Measurements from ENCODE around the gene CPAMD8.

CPAMD8 gene

DNA sequence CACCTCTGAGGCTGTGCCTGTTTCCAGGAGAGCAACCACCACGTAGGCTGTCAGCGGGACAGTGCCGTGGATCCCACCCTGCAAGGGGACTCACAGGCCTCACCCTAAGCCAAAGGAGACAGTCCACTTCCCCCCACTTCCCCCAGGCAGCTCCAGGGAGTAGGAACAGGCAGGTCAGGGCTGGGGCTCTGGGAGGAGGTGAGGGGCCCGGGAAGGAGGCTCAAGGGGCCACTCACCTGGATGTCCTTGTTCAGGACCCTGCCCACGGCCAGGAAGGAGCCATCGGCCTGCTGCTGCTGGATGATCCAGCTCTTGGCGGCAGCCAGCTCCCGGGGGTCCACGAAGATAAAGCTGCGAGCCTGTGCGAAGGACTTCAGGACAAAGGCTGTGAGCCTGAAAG is 112.2 kb downstream of the CPAMD8 start:
- DNase-seq: no peak

GRCh38 chr19:16912780-16913179 is 113.8 kb downstream of the CPAMD8 start:
- no peak for DNase-seq

DNA sequence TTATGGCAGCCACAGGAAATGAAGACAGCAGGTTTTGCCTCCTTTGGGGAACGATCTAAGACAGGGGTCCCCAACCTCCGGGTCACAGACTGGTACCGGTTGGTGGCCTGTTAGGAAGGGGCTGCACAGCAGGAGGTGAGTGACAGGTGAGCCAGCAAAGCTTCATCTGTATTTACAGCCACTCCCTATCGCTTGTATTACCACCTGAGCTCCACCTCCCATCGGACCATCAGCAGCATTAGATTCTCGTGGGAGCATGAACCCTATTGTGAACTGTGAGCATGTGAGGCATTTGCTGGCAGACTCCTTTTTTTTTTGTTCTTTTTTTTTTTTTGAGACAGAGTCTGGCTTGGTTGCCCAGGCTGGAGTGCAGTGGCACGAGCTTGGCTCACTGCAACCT is 115.6 kb downstream of the CPAMD8 start:
- no peak for DNase-seq

DNA sequence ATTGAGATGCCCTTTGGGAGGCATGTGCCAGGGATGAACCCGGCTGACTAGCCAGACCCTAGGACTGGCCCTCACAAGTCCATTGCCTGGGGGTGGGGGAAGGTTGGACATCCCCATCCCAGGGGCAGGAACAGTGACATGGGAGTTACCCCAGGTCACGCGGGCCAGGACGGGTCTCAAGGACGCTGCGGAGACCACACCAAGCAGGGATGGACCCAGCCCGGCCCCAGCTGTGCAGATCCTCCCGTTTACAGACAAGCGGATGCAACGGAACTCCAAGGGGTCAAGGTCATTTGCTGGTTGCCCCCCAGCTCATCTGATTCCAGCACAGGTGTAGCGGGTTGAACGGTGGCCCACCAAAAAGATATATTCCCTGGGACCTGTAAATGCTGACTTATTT is 117.9 kb downstream of the CPAMD8 start:
- DNase-seq: no peak

DNA sequence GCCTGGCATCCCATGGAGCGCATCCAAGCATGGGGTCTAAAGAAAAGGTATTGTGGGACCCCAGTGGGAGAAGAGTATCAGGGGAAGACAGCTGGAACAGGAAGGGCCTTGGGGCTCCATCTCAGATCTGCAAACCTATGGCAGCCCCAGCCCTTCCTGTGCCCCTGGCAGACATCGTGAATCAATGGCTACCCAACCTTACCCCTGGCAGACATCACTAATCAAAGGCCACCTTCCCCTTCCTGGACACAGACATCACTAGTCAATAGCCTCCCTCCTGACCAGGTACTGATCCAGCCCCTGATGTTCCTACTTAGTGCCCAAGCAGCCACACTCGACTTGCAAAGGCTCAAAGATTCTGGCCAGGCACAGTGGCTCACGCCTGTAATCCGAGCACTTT is 122.0 kb downstream of the CPAMD8 start:
- DNase-seq: no peak

DNA sequence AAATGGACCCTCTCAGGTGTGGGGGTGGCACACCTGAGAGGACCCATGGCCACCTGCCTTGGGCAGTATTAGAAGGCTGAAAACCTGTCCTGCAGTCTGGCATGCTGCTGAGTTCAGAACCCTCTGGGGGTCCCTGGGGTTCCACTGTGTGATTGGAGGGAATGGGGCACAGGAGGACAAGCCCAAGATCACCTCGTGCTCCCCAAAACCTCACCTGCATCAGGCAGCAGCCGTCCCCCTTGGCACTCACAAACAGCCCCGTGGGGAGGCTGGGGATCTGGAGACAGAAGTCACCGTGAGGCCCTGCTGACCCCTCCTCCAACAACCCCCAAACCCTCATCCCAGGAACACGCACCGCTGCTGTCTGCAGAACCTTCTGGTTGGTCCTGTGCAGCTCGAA is 123.3 kb downstream of the CPAMD8 start:
- DNase-seq: no peak

DNA sequence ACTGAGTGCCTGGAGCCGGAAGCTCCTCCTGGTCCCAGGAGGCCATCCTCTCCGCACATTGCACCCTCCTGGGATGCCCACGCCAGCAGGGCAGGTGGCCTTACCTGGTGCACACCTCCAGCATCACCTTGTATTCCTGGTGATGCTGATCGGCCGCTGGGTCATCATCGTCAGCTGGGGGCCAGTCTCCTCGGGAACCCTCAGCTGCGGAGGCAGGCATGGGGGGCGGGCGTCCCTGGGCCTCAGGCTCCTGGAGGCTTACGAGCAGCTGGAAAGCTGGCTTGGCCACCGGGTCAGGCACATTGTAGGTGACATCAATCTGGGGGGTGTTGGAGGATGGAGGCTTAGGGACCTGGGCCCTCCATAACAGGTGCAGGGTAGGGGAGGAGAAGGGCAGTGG is 124.1 kb downstream of the CPAMD8 start:
- no peak for DNase-seq

- no peak for DNase-seq
These were observed 125.0 kb downstream of the CPAMD8 start for GRCh38 chr19:16901491-16902175.

GRCh38 chr19:16899566-16900075 is 127.0 kb downstream of the CPAMD8 start:
- DNase-seq: no peak

DNA sequence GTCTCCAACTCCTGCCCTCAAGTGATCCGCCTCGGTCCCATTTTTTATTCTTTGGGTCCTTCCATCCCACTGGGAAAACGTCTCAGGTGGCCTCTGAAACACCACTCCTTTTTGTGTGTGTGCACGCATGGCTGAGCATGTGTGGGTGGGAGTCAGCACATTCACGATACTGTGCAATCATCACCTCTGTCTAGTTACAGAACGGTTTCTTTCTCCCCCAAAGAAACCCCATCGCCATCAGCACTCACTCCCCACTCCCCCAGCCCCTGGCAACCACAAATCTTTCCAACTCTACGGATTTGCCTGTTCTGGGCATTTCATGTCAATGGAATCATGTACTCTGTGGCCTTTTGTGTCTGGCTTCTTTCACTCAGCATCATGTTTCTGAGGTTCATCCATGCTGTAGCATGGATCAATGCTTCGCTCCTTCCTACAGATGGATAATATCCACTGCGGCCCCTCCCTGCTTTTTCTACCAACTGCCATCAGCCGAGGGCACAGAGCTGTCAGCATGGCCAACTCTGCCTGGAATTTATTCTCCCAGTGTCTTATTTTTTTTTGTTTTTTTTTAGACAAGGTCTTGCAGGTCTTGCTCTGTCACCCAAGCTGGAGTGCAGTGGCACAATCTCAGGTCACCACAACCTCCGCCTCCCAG is 128.1 kb downstream of the CPAMD8 start:
- DNase-seq: no peak

- no peak for DNase-seq
These were observed 128.8 kb downstream of the CPAMD8 start for GRCh38 chr19:16897856-16898161.

DNA sequence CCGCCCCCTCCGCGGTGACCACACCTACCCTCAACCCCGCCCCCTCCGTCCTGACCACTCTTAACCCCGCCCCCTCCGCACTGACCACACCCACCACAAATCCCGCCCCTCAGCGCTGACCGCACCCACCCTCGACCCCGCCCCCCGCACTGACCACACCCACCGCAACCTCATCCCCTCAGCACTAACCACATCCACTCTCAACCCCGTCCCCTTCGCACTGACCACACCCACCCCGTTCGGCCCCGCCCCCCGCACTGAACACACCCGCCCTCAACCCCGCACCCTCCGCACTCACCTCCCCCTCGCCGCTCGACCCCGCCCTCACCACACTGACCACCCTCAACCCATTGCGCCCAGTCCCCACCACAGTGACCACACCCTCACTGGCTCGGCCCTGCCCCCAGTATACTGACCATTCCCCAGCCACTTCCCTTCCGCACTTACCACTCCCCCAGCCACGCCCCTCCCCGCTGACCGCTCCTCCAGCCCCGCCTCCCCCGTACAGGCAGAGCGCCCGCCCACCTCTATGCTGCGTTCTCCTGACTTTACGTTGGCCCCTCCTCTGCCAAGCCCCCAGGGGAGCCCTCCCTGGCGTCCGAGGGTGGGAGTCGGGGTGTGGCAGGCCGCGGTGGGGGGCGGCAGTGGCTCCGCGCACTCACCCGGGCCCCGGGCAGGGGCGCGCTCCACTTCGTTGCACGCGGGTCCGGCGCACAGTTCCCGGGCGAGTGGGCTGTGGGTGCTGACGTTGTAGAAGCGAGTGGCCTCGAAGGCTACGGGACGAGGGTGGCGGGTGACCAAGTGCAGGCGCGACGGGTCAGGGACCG is 129.4 kb downstream of the CPAMD8 start:
- DNase-seq: peak; percentile 46

GRCh38 chr19:16896146-16897028 is 130.2 kb downstream of the CPAMD8 start:
- no peak for DNase-seq

DNA sequence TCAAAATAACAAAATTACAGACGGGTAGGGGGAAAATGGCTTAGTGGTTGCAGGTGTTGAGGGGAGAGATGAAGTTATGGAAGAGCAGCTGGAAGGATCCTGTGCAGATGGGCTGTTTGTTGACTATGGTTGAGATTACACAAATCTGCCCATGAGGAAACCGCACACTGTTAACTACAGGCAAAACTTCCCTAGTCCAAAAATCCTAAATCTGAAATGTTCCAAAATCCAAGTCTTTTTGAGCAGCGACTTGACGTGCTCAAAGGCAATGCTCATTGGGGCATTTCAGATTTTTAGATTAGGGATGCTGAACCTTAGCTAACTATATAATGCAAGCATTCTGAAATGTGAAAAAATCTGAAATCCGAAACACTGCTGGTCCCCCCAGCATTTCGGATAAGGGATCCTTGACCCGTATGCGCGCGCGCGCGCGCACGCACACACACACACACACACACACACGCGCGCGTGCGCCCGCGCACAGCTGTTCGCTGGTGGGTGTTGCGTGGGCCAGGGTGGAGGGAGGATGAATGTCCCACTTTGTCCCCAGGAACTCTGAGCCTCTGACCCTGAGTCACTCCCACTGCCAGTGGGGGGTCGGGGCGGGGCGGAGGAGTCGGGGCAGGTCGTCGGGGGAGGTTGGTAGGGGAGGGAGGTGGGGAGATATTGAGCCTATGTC is 131.0 kb downstream of the CPAMD8 start:
- DNase-seq: no peak

- no peak for DNase-seq
These were observed 132.5 kb downstream of the CPAMD8 start for GRCh38 chr19:16894080-16894479.

DNA sequence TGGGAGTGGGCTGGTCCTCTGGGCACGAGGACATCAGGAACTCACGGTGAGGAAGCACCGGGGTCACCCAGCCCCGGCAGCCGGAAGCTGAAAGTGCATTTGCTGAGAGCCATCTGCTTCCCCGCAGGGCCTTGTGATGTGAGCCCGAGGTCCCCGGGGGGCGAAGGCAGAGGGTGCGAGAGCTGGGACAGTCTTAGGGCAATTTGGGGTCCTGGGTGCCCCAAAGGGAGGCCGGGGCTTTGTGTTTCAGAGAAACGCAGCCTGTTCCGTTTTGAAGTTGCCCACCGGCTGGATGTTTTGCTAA is 133.0 kb downstream of the CPAMD8 start:
- no peak for DNase-seq

GRCh38 chr19:16892868-16893685 is 133.5 kb downstream of the CPAMD8 start:
- no peak for DNase-seq

DNA sequence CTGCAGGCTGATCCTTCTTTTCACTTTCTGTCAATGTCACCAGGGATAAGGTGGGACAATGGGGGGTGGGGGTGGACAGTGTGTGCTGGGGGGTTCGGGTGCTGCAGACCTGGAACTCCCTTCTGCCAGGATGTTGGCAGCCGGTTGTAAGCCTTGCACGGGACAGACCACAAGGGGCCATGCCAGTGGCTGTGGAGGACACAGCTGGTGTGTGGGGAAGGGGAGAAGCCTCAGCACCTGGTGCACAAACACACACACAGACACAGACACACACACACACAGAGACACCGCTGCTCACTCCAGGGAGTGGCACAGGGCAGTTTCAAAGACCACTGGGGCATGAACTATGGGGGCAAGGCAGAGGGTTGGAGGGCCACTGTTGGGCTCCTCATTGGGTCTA is 134.2 kb downstream of the CPAMD8 start:
- no peak for DNase-seq

- no peak for DNase-seq
These were observed 134.8 kb downstream of the CPAMD8 start for GRCh38 chr19:16891696-16892382.

DNA sequence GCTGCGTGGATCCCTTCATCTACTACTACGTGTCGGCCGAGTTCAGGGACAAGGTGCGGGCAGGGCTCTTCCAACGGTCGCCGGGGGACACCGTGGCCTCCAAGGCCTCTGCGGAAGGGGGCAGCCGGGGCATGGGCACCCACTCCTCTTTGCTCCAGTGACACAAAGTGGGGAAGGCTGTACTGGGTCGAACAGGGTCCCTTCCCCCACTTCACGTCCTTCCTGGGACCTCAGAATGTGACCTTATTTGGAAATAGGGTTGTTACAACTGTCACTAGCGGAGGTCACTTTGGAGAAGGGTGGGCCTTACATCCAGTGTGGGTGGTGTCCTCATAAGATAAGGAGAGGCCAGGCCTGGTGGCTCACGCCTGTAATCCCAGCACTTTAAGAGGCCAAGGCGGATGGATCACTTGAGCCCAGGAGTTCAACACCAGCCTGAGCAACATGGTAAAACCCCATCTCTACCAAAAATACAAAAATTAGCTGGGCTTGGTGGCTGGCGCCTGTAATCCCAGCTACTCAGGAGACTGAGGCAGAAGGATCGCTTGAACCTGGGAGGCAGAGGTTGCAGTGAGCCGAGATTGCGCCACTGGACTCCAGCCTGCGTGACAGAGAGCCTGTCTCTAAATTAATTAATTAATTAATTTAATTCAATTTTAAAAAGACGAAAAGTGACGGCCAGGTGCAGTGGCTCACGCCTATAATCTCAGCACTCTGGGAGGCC is 136.0 kb downstream of the CPAMD8 start:
- DNase-seq: no peak

All from NCI-H2029 treated with DMSO at 0.1 percent for 48 hours (cell line).